Stomach (tissue), 4 donors: ENCODE results near the gene GPRC5C.

ENCODE experiments used
- EP300 ChIP-seq: sonication (generic); formaldehyde crosslinking; IDR thresholded peaks from one replicate; pipeline ENCODE4 v1.6.1; 2017; ENCODE audit warnings: antibody characterized with exemption
- POLR2A ChIP-seq, 4 donors: fragments of 450-650 bp; IDR thresholded peaks; one replicate each; pipeline ENCODE4 v1.6.1; 2016; ENCODE audit warnings: antibody characterized with exemption in 4 of 4, control low read depth in 2 of 4, mild to moderate bottlenecking in 1 of 4, moderate library complexity in 1 of 4
- TF ChIP-seq, protein P1 (sequence below), 7 experiments: fragments of 450-650 bp in 4 of 7; fragments of 200-600 bp in 3 of 7; sonication (generic) in 3 of 7; IDR thresholded peaks; one replicate each; pipeline ENCODE4 v1.5.1; 2016 to 2019; ENCODE audit warnings: antibody characterized with exemption in 7 of 7, control low read depth in 2 of 7, mild to moderate bottlenecking in 1 of 7

DNA sequence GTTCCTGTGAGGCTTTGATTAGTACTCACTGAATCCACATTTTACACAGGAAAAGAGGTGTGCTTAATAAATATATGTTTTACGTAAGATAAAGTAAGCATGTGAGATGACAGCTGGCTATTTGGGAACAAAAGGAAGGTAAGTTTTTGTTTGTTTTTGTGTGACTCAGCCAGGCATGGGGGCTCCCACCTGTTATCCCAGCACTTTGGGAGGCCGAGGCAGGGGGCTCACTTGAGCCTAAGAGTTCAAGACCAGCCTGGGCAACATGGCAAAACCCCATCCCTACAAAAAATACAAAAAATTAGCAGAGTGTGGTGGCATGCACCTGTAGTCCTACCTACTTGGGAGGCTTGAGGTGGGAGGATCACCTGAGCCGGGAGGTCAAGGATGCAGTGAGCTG lies 46.7 kb upstream of the GPRC5C start:
- TF ChIP-seq POLR2A (IDR thresholded peaks at IDR 0.05) (no peak), EP300 (no peak)
- TF ChIP-seq, protein P1, sequence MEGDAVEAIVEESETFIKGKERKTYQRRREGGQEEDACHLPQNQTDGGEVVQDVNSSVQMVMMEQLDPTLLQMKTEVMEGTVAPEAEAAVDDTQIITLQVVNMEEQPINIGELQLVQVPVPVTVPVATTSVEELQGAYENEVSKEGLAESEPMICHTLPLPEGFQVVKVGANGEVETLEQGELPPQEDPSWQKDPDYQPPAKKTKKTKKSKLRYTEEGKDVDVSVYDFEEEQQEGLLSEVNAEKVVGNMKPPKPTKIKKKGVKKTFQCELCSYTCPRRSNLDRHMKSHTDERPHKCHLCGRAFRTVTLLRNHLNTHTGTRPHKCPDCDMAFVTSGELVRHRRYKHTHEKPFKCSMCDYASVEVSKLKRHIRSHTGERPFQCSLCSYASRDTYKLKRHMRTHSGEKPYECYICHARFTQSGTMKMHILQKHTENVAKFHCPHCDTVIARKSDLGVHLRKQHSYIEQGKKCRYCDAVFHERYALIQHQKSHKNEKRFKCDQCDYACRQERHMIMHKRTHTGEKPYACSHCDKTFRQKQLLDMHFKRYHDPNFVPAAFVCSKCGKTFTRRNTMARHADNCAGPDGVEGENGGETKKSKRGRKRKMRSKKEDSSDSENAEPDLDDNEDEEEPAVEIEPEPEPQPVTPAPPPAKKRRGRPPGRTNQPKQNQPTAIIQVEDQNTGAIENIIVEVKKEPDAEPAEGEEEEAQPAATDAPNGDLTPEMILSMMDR (IDR thresholded peaks at IDR 0.05), result no peak
